ENCODE measurements around the gene NSMF. TPM values are rescaled to one million over a fixed set of nuclear protein-coding genes. Genes with fewer than 3 reads are reported as not detected.

Gene NSMF
- total RNA-seq, 2 donors from 2014 or later = 16.2 to 26.2 TPM

DNA sequence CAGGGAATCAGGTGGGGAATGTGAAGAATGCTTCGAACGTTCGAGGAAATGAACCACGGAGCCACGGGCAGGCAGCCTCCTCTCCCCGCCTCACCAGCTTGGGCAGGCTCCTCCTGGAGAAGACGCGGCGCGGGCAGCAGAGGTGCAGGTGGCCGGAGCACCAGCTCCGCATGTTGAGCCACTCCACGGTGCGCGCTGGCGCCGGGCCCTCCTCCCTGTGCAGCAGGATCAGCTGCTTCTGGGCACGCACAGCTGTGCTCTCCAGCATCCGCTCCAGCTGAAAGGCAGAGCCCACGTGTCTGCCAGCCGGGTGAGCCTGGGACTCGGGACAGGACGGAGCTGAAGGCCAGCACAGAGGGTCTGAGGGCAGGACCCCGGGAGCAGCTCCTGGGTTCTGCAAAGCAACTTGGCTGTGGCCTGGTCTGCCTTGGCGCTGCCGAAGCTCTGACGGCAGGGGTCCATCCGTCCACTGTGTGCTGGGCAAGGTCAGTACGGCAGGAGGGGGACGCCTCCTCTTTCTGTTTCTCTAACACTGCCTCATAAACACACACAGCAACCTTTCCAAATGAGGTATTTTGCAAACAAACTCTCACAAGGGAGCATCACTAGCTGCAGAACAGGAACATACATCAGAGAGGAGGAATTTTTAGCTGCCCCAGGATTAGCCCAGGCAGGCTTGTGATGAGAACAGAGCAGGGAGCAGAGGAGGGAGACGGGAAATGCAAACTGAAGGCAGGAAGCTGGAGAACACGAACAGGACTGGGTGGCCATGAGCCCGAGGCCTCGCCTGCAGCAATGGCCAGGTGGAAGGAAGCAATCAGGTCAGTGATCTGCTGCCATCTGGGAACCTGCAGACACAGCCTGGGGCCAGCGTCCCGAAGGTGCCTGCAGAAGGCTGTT is 20.1 kb upstream of the NSMF start:
- peaks cover 3% of the 10 kb centered on the region for H3K36me3 ChIP-seq
- no peaks in the 10 kb centered on the region for H3K4me1 ChIP-seq
- H3K9me3 ChIP-seq = peaks cover 0 to 13% of the 10 kb centered on the region in 2 donors
- no peak overlapping the region for H3K4me3 ChIP-seq
- TF ChIP-seq, protein P1, sequence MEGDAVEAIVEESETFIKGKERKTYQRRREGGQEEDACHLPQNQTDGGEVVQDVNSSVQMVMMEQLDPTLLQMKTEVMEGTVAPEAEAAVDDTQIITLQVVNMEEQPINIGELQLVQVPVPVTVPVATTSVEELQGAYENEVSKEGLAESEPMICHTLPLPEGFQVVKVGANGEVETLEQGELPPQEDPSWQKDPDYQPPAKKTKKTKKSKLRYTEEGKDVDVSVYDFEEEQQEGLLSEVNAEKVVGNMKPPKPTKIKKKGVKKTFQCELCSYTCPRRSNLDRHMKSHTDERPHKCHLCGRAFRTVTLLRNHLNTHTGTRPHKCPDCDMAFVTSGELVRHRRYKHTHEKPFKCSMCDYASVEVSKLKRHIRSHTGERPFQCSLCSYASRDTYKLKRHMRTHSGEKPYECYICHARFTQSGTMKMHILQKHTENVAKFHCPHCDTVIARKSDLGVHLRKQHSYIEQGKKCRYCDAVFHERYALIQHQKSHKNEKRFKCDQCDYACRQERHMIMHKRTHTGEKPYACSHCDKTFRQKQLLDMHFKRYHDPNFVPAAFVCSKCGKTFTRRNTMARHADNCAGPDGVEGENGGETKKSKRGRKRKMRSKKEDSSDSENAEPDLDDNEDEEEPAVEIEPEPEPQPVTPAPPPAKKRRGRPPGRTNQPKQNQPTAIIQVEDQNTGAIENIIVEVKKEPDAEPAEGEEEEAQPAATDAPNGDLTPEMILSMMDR (IDR thresholded peaks at IDR 0.05) = no peak
- DNase-seq (ENCODE audit: low spot score) = no peak
- H3K27ac ChIP-seq = no peak overlapping the region
- no peaks in the 10 kb centered on the region for H3K27me3 ChIP-seq

DNA sequence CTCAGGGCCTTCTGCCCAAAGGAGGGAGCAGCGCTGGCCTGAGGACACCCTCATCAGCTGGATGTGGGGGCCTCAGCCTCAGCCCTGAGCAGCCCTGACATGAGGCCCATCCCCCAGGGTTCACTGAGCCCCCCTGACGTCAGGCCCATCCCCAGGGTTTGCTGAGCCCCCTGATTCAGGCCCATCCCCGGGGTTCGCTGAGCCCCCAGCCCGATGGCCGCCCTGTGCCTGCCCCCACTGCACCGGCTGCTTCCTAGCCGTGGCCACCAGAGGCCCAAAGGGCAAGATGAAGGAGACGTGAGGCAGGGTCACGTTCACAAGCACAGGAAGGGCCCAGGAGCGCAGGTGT is 19.5 kb upstream of the NSMF start:
- Histone ChIP-seq H3K4me3 (no peak overlapping the region), H3K4me1 (no peaks in the 10 kb centered on the region), H3K27me3 (no peaks in the 10 kb centered on the region), H3K27ac (no peak overlapping the region), H3K9me3 (peaks cover 0 to 13% of the 10 kb centered on the region in 2 donors), H3K36me3 (peaks cover 3% of the 10 kb centered on the region)
- TF ChIP-seq, protein P1 (IDR thresholded peaks at IDR 0.05) = no peak
- DNase-seq (ENCODE audit: low spot score) = no peak

DNA sequence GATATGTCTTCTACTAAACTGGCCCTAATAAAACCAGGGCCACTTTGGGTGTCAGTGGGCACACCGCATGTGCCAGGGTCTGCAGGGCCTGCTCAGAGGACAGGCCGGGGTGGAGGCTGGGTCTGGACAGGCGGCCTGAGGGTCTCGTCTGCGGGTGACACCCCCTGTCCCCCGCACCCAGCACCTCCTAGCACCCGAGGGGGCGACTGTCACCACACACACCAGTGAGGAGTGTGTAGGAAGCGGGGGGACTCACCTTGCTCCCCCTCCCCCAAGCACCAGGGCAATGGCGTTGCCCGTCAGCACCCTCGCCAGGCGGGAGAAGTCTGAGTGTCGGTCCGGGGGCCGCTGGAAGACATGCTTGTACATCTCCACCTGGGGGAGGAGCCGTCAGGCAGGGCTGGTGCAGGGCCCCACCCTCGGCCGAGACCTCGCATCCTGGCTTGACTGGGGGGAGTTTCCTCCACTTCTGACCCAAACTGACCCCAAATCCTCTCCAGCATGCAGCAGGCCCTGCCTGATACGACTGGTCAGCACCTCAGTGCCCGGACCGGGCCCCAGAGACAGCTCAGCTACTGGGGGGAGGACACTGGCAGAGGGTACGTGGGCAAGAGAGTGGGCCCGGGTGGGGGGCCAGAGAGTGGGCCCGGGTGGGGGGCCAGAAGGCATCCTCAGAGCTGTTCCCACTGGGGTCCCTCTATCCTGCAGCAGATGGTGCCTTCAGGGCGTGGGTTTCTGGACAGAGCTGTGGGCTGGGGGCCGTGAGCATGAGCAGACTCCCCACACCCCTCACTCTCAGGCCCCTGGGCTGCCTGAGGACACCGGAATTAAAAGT is 18.9 kb upstream of the NSMF start:
- TF ChIP-seq, protein P1 (IDR thresholded peaks at IDR 0.05) = no peak
- no peaks in the 10 kb centered on the region for H3K4me1 ChIP-seq
- H3K27me3 ChIP-seq = no peaks in the 10 kb centered on the region
- H3K27ac ChIP-seq = no peak overlapping the region
- H3K4me3 ChIP-seq = no peak overlapping the region
- no peak for DNase-seq (ENCODE audit: low spot score)
- peaks cover 0 to 13% of the 10 kb centered on the region in 2 donors for H3K9me3 ChIP-seq
- H3K36me3 ChIP-seq = peaks cover 2% of the 10 kb centered on the region

- Histone ChIP-seq H3K27me3 (no peaks in the 10 kb centered on the region), H3K4me3 (no peak overlapping the region), H3K36me3 (no peaks in the 10 kb centered on the region), H3K9me3 (peaks cover 0 to 13% of the 10 kb centered on the region in 2 donors), H3K27ac (no peak overlapping the region), H3K4me1 (no peaks in the 10 kb centered on the region)
- DNase-seq (ENCODE audit: low spot score) = no peak
- TF ChIP-seq, protein P1 (IDR thresholded peaks at IDR 0.05) = no peak
Observed at GRCh38 chr9:137476856-137477255, 17.7 kb upstream of the NSMF start.

DNA sequence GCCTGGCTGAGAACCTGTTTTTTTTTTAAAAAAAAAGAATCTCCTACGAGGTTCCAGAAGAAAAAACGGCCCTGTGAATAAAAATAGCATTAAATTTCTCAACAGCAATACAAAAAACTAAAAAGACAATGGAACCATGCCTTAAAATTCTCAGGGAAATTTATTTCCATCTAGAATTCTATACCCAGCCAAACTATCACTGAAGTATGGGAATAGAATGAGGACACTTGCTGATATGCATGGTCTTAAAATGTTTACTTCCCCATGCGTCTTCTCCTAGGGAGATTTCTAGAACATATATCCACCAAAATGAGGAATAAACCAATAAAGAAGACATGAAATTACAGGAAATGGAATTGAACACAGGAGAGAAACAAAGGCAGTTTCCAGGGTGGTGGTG is 16.5 kb upstream of the NSMF start:
- no peak for DNase-seq (ENCODE audit: low spot score)
- Histone ChIP-seq H3K27ac (no peak overlapping the region), H3K9me3 (peaks cover 0 to 13% of the 10 kb centered on the region in 2 donors), H3K4me1 (no peaks in the 10 kb centered on the region), H3K27me3 (no peaks in the 10 kb centered on the region), H3K4me3 (no peak overlapping the region), H3K36me3 (no peaks in the 10 kb centered on the region)
- TF ChIP-seq, protein P1 (IDR thresholded peaks at IDR 0.05) = no peak
